Peyer's patch (tissue), 4 donors: ENCODE results near the gene ARHGAP24.

Experiments used
- POLR2A ChIP-seq, 2 donors: fragments of 450-650 bp; IDR thresholded peaks; one replicate each; pipeline ENCODE4 v1.5.1; 2017; ENCODE audit warnings: antibody characterized with exemption in 2 of 2, mild to moderate bottlenecking in 2 of 2, moderate library complexity in 2 of 2
- TF ChIP-seq, protein P1 (sequence below), 6 experiments: fragments of 450-650 bp in 4 of 6; fragments of 200-600 bp in 2 of 6; sonication (generic) in 1 of 6; IDR thresholded peaks; one replicate each; pipeline ENCODE4 v1.5.1; 2017 to 2019; ENCODE audit warnings: antibody characterized with exemption in 6 of 6, mild to moderate bottlenecking in 3 of 6, moderate library complexity in 1 of 6

DNA sequence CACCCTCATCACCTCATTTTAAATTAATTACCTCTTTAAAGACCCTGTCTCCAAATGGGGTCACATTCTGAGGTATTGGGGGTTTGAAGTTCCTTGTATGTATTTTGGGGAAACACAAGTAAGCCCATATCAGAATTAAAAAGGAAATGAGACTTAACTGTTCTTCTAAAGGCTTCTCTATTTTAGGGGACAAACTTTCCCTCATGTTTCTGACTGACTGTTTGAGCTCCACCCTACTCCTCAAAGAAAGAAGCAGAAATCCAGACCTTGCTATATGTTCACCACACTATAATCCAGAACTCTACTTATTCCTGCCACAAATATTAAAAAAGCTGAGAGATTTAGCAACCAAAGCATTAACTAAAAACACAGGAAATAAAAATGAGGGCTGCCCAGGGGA, 258.8 kb downstream of the ARHGAP24 start:
- TF ChIP-seq, protein P1, sequence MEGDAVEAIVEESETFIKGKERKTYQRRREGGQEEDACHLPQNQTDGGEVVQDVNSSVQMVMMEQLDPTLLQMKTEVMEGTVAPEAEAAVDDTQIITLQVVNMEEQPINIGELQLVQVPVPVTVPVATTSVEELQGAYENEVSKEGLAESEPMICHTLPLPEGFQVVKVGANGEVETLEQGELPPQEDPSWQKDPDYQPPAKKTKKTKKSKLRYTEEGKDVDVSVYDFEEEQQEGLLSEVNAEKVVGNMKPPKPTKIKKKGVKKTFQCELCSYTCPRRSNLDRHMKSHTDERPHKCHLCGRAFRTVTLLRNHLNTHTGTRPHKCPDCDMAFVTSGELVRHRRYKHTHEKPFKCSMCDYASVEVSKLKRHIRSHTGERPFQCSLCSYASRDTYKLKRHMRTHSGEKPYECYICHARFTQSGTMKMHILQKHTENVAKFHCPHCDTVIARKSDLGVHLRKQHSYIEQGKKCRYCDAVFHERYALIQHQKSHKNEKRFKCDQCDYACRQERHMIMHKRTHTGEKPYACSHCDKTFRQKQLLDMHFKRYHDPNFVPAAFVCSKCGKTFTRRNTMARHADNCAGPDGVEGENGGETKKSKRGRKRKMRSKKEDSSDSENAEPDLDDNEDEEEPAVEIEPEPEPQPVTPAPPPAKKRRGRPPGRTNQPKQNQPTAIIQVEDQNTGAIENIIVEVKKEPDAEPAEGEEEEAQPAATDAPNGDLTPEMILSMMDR (IDR thresholded peaks at IDR 0.05) = no peak
- no peak for TF ChIP-seq POLR2A (IDR thresholded peaks at IDR 0.05)
